ENCODE results near the gene IQCM.

DNA sequence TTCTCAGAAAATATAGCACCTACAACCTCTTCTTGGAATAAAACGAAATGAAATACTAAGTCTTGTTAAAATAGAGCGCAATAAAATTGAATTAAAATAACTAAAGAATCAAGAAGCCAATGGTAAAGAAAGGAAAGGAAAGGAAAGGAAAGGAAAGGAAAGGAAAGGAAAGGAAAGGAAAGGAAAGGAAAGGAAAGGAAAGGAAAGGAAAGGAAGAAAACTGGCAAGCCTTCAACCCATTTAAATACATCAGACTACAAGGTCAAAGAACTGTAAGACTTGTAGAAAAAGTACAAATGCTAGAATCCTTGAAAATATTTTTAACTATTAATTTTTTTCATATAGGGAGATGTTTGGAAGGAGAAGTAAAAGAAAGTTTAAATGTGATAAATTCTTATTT, 372.1 kb downstream of the IQCM start:
- TF ChIP-seq, protein P1, sequence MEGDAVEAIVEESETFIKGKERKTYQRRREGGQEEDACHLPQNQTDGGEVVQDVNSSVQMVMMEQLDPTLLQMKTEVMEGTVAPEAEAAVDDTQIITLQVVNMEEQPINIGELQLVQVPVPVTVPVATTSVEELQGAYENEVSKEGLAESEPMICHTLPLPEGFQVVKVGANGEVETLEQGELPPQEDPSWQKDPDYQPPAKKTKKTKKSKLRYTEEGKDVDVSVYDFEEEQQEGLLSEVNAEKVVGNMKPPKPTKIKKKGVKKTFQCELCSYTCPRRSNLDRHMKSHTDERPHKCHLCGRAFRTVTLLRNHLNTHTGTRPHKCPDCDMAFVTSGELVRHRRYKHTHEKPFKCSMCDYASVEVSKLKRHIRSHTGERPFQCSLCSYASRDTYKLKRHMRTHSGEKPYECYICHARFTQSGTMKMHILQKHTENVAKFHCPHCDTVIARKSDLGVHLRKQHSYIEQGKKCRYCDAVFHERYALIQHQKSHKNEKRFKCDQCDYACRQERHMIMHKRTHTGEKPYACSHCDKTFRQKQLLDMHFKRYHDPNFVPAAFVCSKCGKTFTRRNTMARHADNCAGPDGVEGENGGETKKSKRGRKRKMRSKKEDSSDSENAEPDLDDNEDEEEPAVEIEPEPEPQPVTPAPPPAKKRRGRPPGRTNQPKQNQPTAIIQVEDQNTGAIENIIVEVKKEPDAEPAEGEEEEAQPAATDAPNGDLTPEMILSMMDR (IDR thresholded peaks at IDR 0.05; ENCODE audit: extremely low read depth in 1 of 2, insufficient read depth in 1 of 2, low read depth in 1 of 2, low read length in 2 of 2): no peak
- TF ChIP-seq EZH2 (IDR thresholded peaks at IDR 0.05; ENCODE audit: borderline replicate concordance, low read depth, low read length, severe bottlenecking): no peak
- no peak for TF ChIP-seq POLR2A (IDR thresholded peaks at IDR 0.05; ENCODE audit: low read depth, low read length)
- no peak for TF ChIP-seq POLR2AphosphoS5 (IDR thresholded peaks at IDR 0.05; ENCODE audit: insufficient read depth, low read depth, low read length)
- TF ChIP-seq FOS (IDR thresholded peaks at IDR 0.05; ENCODE audit: borderline replicate concordance, insufficient read depth, low read length): no peak
